DMS153 (cell line): ENCODE measurements around the gene CD248.
"Not testable (repeated sequence)": the region's sequence is repeated elsewhere in the genome, so short reads cannot be mapped to it uniquely, and the experiment has no call there.

Experiments
- DNase-seq: peaks from one replicate; lab custom pipeline; 2025; lab: John Stamatoyannopoulos, UW

Gene CD248

DNA sequence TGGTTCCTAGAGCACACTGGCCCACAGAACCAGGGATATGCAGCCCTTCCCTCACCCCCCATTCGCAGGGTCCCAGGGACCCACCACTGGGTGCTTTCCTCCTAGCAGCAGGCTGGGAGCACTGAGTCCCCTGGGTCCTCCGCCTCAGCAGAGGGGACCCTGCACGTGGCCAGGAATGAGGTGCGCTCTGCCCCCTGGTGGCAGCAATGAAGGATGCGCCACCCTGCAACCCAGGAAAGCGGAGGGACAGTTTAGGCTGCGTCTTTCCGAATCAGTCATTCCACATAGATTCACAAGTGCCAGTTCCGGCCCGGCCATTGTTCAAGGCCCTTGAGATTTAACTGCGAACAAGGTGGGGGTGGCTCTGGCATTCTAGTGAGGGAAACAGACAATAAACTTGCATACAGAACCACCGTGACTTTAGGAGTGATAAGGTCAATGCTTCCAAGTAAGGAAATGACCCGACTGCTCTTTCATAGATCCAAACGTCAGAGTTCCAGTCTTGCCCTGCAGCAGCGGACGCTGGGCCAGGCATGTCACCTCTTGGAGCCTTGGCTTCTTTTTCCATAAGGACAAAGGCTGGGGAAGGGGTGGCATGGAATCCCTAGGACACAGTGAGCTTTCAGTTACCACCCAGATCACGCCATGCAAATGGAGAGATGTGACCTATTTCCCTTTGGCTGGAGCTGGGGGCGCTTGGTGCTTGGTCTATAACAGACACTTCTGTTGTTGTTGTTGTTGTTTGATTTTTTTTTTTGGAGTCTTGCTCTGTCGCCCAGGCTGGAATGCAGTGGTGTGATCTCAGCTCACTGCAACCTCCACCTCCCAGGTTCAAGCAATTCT, 11.7 kb upstream of the CD248 start:
- DNase-seq, result peak; percentile 54

GRCh38 chr11:66328031-66328301, 11.1 kb upstream of the CD248 start:
- DNase-seq, result no peak

GRCh38 chr11:66327171-66328030, 10.6 kb upstream of the CD248 start:
- no peak for DNase-seq

DNA sequence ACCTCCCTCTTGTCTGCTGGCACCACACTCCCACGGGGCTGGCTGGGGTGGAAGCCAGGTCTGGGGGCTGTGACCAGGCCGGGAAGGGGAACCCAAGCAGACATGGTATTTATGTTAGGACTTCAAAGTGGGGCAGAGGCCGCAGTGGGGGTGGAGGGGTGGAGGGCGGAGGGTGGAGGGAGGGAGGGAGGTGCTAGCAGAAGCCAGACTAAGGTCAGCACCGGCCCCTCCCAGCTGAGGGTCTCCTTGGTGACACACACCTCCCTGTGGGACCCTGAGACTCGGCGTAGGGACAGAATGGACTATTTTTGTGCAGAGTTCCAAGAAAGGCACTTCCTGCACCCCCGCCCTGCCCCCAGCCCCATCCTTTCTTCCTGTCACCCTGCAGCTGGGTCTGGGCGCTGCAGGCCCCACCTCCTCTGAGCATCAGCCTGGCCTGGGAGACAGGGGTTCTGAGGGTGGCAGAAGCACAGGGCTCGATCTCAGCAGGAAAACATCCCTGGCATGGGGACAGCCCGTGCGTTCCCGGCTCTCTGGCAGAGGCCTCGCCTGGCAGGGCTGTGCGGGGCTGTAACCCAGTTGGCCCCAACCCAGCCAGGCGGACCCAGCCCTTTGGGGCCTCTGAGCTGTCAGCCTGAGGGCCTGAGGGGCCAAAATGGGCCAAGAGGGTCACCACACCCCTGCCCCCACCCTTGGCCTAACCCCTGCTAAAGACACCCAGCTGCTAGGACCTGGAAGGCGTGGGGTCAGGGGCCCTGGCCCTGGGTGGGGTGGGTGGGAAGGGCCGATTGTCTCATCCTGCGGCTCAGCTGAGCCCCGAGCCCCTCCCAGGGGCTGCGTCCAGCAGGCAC, 9.6 kb upstream of the CD248 start:
- no peak for DNase-seq

DNA sequence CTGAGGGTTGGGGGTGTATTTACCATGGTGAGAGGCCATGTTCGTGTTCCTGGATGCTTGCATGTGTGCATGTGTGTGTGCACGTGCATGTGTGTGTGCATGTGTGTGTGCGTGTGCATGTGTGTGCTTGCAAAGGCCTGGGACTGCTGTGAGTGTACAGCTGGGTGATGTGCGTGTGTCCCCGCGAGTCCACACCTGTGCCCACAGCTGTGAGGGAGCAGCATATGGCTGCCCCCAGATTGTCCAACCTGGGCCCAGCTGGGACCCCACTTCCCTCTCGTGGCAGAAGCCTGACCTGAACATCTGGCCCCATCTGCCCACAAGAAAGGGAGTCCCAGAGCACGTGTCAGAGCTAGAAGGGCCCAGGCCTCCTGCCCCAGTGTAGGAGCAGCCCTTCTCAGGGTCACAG, 8.4 kb upstream of the CD248 start:
- no peak for DNase-seq

GRCh38 chr11:66324664-66325063, 7.8 kb upstream of the CD248 start:
- DNase-seq, result no peak

DNA sequence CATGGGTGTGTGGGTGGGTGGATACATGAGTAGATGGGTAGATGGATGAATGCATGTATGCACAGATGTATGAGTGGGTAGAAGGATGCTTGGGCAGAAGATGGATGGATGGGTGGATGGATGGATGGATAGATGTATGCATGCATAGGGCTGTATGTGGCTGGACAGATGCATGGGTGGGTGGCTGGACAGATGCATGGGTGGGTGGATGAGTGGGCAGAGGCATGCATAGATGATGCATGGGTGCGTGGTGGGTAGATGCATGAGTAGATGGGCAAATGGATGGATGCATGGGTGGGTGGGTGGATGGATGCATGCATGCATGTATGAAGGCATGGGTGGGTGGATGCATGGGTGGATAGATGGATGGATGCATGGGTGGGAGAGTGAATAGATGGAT, 6.8 kb upstream of the CD248 start:
- DNase-seq, result no peak

DNA sequence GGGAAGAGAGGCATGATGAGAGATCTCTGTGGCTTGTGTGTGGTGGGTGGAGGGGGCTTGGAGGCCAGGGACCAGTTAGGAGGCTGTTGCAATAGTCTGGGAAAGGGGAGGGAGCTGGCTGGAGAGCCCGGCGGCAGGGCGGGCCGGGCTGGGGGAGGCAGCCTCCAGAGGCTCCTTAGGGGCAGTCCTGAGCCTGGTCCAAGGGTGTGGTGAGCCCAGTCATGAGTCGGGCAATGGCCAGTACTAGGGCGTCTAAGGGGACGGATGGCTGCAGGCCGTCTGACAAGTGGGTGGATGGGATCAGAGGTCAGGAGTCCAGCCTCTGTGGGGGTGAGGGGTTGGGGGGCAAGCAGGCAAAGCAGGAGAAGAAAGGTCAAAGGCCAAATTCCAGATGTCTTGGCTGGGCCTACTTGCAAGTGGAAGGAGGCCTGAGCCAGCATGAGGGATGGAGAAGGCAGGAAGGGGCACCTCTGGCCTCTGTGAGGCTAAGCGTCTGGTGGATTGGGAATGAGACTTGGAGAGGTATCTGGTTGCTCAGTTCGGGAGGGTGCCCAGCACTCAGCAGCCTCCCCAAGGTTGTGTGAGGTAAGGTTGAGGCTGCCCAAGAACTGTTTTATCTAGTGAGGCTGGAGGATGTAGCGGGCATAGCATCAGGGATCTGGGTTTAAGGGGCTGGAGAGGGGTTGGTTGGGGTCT, 6.0 kb upstream of the CD248 start:
- no peak for DNase-seq

- no peak for DNase-seq
Measured at GRCh38 chr11:66321606-66322005, 4.8 kb upstream of the CD248 start.

GRCh38 chr11:66320748-66321147, 3.9 kb upstream of the CD248 start:
- DNase-seq, result not testable (repeated sequence)

DNA sequence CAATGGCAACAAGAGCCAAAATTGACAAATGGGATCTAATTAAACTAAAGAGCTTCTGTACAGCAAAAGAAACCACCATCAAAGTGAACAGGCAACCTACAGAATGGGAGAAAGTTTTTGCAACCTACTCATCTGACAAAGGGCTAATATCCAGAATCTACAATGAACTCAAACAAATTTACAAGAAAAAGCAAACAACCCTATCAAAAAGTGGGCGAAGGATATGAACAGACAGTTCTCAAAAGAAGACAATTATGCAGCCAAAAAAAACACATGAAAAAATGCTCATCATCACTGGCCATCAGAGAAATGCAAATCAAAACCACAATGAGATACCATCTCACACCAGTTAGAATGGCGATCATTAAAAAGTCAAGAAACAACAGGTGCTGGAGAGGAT, 3.4 kb upstream of the CD248 start:
- not testable (repeated sequence) for DNase-seq

GRCh38 chr11:66318600-66318970, 1.7 kb upstream of the CD248 start:
- no peak for DNase-seq

- no peak for DNase-seq
Measured at GRCh38 chr11:66317723-66318599, 1.1 kb upstream of the CD248 start.

- no peak for DNase-seq
Measured at GRCh38 chr11:66317322-66317722, 478 bp upstream of the CD248 start.

DNA sequence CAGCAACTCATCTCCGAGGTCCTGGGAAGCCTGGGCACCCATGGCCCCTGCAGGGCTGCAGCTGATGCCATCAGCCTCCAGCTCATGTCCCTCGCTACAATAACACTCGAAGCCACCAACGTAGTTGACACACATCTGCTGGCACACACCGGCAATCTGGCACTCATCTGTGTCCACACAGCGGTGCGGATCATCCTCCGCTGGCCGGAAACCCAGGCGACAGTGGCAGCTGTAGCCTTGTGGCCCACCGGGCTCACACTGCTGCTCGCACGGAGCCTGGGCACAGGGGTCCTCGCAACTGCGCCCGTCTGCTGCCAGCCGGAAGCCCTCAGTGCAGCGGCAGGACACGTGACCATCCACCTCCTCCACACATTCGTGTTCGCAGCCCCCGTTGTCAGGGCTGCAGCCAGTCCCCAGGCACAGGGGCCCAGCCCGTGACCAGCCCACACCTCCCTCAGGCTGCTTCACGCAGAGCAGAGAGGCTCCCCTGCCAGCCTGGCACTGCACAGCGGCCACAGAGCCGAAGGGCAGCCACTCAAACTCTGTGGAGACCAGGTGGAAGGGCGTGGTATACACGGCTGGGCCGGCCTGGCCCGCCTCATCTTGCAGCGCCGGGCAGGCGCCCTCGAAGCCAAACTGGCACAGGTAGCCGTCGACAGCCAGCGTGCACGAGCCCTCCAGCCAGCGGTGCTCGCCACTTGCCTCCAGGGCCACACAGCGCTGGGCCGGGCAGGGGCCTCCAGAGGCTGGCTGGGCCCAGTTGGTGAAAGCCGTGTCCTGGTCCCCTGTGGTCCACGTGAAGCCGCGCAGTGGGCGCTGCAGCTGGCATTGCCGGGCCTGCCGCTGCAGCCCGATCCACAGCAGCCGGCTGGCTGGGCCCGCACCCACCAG, 678 bp downstream of the CD248 start:
- DNase-seq, result no peak

DNA sequence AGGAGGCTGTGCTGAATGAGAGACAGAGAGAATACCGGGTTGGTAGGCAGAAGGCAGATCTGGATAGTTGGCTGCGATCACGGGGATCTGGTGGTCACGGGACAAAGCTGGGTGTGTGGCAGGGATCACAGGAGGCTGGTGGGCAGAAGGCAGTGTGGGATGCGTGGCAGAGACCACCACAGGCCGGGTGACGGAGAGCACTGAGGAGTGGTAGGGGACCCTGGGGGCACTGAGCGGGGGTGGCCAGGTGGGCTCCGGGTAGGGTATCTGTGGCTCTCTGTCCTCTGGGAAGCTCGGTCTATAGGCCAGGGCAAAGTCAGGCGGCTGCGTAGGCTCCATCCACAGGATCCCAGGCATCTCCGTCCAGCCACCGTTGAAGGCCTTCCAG, 1.4 kb downstream of the CD248 start:
- no peak for DNase-seq

DNA sequence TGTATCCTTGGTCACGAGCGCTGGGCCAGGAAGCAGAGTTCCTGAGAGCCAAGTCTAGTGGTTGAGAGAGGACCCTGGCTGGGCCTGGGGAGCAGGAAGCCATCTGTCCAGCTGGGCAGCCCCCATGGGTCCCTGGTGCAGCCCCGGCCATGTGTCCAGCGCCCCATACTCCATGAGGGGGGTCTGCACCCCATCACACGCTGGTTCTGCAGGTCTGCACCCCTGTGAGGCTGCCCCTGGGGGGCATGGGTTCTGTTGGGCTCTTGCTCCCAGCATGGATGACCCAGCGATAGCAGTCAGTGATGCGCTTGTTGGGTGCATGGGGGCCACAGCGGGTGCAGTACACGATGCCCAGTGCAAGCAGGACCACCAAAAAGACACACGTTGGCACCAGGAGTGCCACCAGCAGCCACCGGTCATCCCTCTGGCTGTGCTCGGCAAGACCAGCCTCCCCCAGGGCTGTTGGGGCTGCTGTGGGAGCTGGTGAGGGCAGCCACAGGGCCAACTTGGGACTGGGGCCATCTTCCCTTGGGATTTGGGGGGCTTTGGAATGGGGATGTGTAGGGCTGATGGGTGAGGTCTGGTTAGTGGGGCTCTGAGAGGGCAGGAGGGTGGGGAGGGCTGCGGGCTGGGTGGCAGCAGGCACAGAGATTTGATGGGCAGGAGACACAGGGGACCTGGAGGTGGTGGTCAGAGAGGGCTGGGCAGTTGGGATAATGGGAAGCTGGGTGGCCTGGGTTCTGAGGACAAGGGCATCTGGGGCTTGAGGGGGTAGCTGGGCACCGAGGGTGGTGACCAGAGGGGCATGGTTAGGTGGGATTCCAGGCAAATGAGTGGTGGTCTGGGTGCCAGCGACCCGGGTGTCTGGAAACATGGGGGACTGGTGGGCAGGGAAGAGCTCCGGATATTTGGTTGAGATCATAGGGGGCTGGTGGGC, 2.0 kb downstream of the CD248 start:
- no peak for DNase-seq

- no peak for DNase-seq
Measured at GRCh38 chr11:66314186-66314501, 2.7 kb downstream of the CD248 start.
